ENCODE data around the gene NARS2.
A peak's percentile ranks its signal among the peaks of the same experiment; 100 is the strongest.

NARS2 gene

DNA sequence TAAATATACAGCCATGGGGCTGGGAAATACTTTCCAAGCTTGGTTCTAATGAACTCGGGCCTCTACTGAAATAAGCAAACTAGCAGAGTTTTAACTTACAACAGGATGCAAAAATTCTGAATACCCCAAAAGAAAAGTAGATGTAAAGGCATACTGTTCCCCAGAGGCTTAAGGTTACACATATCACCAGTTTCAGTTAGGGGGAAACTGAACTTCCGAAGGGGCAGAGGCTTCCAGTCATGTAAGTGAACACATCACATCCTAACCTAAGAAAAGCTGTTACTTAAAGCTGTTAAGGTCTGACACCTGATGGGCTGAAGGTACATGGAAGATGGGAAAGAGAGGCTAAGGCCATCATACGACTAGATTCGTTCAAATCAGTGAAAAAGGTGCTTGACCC is 159.3 kb downstream of the NARS2 start:
- no peak overlapping the region for H3K27ac ChIP-seq (ENCODE audit: low read depth, low read length)

DNA sequence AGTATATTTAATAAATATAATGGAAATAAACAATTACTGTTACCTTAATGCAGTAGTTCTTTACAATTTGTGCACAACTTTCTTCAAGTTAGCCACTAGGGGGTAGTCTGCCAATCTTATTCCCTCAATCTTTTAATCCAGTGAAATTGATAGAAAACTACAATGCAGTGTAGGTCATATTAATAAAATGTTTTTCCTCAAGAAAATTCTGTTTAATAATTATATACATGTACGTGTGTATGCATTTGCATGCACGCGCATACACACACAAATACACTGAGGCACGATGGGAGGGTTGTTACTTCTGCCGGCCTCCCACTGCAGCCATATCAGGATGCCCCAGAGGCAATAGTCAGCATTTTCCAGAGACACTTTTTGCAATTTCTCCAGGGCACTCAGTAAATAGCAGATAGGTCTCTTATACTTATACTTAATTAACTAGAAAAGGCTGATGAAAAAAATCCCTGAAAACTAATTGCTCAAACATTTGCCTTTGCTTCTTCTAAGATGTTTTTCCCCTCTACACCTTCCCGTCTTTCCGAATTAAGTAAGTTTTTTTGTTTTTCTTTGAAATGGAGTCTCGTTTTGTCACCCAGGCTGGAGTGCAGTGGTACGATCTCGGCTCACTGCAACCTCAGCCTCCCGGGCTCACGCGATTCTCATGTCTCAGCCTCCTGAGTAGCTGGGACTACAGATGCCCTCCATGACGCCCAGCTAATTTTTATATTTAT is 160.2 kb downstream of the NARS2 start:
- H3K79me2 ChIP-seq (ENCODE audit: insufficient read depth, low read length), result no peaks in the 10 kb centered on the region
- TF ChIP-seq, protein P1, sequence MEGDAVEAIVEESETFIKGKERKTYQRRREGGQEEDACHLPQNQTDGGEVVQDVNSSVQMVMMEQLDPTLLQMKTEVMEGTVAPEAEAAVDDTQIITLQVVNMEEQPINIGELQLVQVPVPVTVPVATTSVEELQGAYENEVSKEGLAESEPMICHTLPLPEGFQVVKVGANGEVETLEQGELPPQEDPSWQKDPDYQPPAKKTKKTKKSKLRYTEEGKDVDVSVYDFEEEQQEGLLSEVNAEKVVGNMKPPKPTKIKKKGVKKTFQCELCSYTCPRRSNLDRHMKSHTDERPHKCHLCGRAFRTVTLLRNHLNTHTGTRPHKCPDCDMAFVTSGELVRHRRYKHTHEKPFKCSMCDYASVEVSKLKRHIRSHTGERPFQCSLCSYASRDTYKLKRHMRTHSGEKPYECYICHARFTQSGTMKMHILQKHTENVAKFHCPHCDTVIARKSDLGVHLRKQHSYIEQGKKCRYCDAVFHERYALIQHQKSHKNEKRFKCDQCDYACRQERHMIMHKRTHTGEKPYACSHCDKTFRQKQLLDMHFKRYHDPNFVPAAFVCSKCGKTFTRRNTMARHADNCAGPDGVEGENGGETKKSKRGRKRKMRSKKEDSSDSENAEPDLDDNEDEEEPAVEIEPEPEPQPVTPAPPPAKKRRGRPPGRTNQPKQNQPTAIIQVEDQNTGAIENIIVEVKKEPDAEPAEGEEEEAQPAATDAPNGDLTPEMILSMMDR (IDR thresholded peaks at IDR 0.05; ENCODE audit: insufficient read depth, low read length, poor library complexity, severe bottlenecking), result peak; percentile 53
- TF ChIP-seq EZH2phosphoT487 (conservative IDR thresholded peaks at IDR 0.05; ENCODE audit: low read length), result no peak
- no peak overlapping the region for H2AFZ ChIP-seq (ENCODE audit: low read depth, low read length, severe bottlenecking)
- H3K9ac ChIP-seq (ENCODE audit: low read length), result no peak overlapping the region
- H3K4me2 ChIP-seq (ENCODE audit: low read depth, low read length, poor library complexity, severe bottlenecking), result no peak overlapping the region
- no peaks in the 10 kb centered on the region for H4K20me1 ChIP-seq (ENCODE audit: low read depth, low read length)
- H3K9me2 ChIP-seq (replicated peaks; ENCODE audit: insufficient read depth, low read length), result no peaks in the 10 kb centered on the region
- H3K27ac ChIP-seq (ENCODE audit: low read depth, low read length), result no peak overlapping the region
- H3K4me3 ChIP-seq (ENCODE audit: insufficient read depth, low read length, poor library complexity, severe bottlenecking), result no peak overlapping the region
- no peaks in the 10 kb centered on the region for H3K27me3 ChIP-seq (ENCODE audit: low read length)
- H3F3A ChIP-seq (ENCODE audit: insufficient read depth), result peaks cover 5% of the 10 kb centered on the region; the same call in 1 of the 2 replicates
- H3K36me3 ChIP-seq (ENCODE audit: low read length), result no peaks in the 10 kb centered on the region
- no peaks in the 10 kb centered on the region for H3K9me3 ChIP-seq (ENCODE audit: insufficient read depth, low read length)

More for the DNA sequence above, 159.3 kb downstream of the NARS2 start:
- no peak for TF ChIP-seq EZH2phosphoT487 (conservative IDR thresholded peaks at IDR 0.05; ENCODE audit: low read length)
- TF ChIP-seq, protein P1 (IDR thresholded peaks at IDR 0.05; ENCODE audit: insufficient read depth, low read length, poor library complexity, severe bottlenecking), result no peak
- Histone ChIP-seq H2AFZ (ENCODE audit: low read depth, low read length, severe bottlenecking) (no peak overlapping the region), H3K4me3 (ENCODE audit: insufficient read depth, low read length, poor library complexity, severe bottlenecking) (no peak overlapping the region), H3K9ac (ENCODE audit: low read length) (no peak overlapping the region), H3F3A (ENCODE audit: insufficient read depth) (peaks cover 5% of the 10 kb centered on the region; the same call in 1 of the 2 replicates), H3K27me3 (ENCODE audit: low read length) (no peaks in the 10 kb centered on the region), H4K20me1 (ENCODE audit: low read depth, low read length) (no peaks in the 10 kb centered on the region), H3K36me3 (ENCODE audit: low read length) (no peaks in the 10 kb centered on the region), H3K9me2 (replicated peaks; ENCODE audit: insufficient read depth, low read length) (no peaks in the 10 kb centered on the region), H3K79me2 (ENCODE audit: insufficient read depth, low read length) (no peaks in the 10 kb centered on the region), H3K4me2 (ENCODE audit: low read depth, low read length, poor library complexity, severe bottlenecking) (no peak overlapping the region), H3K9me3 (ENCODE audit: insufficient read depth, low read length) (no peaks in the 10 kb centered on the region)

DNA sequence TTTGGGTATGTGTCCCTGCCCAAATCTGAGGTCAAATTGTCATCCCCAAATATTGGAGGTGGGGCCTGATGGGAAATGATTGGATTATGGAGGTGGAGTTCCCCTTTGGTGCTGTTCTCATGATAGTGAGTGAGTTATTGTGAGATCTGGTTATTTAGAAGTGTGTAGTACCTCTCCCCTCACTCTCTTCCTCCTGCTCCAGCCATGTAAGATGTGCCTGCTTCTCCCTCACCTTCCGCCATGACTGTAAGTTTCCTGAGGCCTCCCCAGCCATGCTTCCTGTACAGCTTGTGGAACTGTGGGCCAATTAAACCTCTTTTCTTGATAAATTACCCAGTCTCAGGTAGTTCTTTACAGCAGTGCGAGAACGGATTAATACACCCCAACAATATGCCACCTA is 166.0 kb downstream of the NARS2 start:
- H3K36me3 ChIP-seq (ENCODE audit: low read length), result no peaks in the 10 kb centered on the region
- no peak overlapping the region for H3K4me3 ChIP-seq (ENCODE audit: insufficient read depth, low read length, poor library complexity, severe bottlenecking)
- H3K9ac ChIP-seq (ENCODE audit: low read length), result no peak overlapping the region
- H3K9me2 ChIP-seq (replicated peaks; ENCODE audit: insufficient read depth, low read length), result no peaks in the 10 kb centered on the region
- no peaks in the 10 kb centered on the region for H3F3A ChIP-seq (ENCODE audit: insufficient read depth)
- no peaks in the 10 kb centered on the region for H3K9me3 ChIP-seq (ENCODE audit: insufficient read depth, low read length)
- H3K4me2 ChIP-seq (ENCODE audit: low read depth, low read length, poor library complexity, severe bottlenecking), result no peak overlapping the region
- H3K79me2 ChIP-seq (ENCODE audit: insufficient read depth, low read length), result no peaks in the 10 kb centered on the region
- no peaks in the 10 kb centered on the region for H4K20me1 ChIP-seq (ENCODE audit: low read depth, low read length)
- TF ChIP-seq EZH2phosphoT487 (conservative IDR thresholded peaks at IDR 0.05; ENCODE audit: low read length), result no peak
- TF ChIP-seq, protein P1 (IDR thresholded peaks at IDR 0.05; ENCODE audit: insufficient read depth, low read length, poor library complexity, severe bottlenecking), result no peak
- H3K27me3 ChIP-seq (ENCODE audit: low read length), result no peaks in the 10 kb centered on the region
- H3K27ac ChIP-seq (ENCODE audit: low read depth, low read length), result no peak overlapping the region
- H2AFZ ChIP-seq (ENCODE audit: low read depth, low read length, severe bottlenecking), result no peak overlapping the region

Measured in SU-DHL-6 (cell line).